Lower lobe of right lung (tissue), 2 donors: ENCODE data around the gene NFIA. TPM values are rescaled to one million over a fixed set of nuclear protein-coding genes. Genes with fewer than 3 reads are reported as not detected.

ENCODE experiments used
- ATAC-seq, 2 donors: fragments of 200-7000 bp; cut with Tn5 transposase; one replicate each; pipeline ENCODE4 v1.9.1; 2020 to 2022; ENCODE audit warnings: mild to moderate bottlenecking in 2 of 2, moderate library complexity in 2 of 2
- DNase-seq: peaks from one replicate; pipeline ENCODE4 v3.0.0-alpha.2; 2020
- H3K27ac ChIP-seq: fragments of 200-600 bp; one replicate; pipeline ENCODE4 v1.8.0; 2022
- H3K27me3 ChIP-seq: fragments of 200-600 bp; one replicate; pipeline ENCODE4 v1.8.0; 2022; ENCODE audit warnings: low read depth
- H3K36me3 ChIP-seq: fragments of 200-600 bp; one replicate; pipeline ENCODE4 v1.8.0; 2022; ENCODE audit warnings: mild to moderate bottlenecking
- H3K4me1 ChIP-seq: fragments of 200-600 bp; one replicate; pipeline ENCODE4 v1.8.0; 2022
- H3K4me3 ChIP-seq: fragments of 200-600 bp; one replicate; pipeline ENCODE4 v1.8.0; 2022; ENCODE audit warnings: mild to moderate bottlenecking
- H3K9me3 ChIP-seq: fragments of 200-600 bp; one replicate; pipeline ENCODE4 v1.8.0; 2022
- intact Hi-C: fragments of 100-400 bp; cut with DNase I; formaldehyde crosslinking; loops from one replicate; pipeline ENCODE4 v1.11.0; 2022
- total RNA-seq: library from RNA; stranded (reverse); fragmentation: NEBNext Ultra II Directional; extraction: Animal tissue kit (Norgen Biotek cat#: 25700); gene quantifications from one replicate; pipeline ENCODE4 v1.2.1, GENCODE V29; 2021
- TF ChIP-seq, protein P1 (sequence below): fragments of 200-600 bp; IDR thresholded peaks from one replicate; pipeline ENCODE4 v1.8.0; 2022; ENCODE audit warnings: antibody characterized with exemption, mild to moderate bottlenecking
- donor health status: DM: no; HTN: yes; CAD: no; lungs with severe emphysema.

NFIA gene
- total RNA-seq, 1 donor from 2014 or later, result 70.0 TPM

DNA sequence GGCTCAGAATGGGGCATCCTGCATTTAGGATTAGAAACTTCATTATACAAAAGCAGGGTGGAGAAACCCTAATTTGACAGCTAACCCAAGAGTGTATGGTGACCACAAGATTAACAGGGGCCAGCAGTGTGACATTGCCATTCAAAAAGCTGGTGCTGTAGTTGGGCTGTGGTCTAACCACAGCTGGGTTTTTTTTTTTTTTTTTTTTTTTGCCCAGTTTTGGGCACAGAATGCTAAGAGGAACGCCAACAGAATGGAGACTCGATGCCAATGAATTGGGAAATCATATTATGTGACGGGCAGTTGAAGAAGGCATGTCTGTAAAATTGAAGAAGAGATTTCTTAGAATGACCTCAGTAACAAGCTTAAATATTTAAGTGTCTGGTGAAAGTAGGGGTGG, 58.4 kb downstream of the NFIA start:
- Histone ChIP-seq H3K27me3 (no peaks in the 10 kb centered on the region), H3K27ac (no peak overlapping the region), H3K9me3 (no peaks in the 10 kb centered on the region), H3K36me3 (no peaks in the 10 kb centered on the region), H3K4me3 (no peak overlapping the region), H3K4me1 (peaks cover 51% of the 10 kb centered on the region)
- no peak for DNase-seq
- ATAC-seq, result no peak
- TF ChIP-seq, protein P1, sequence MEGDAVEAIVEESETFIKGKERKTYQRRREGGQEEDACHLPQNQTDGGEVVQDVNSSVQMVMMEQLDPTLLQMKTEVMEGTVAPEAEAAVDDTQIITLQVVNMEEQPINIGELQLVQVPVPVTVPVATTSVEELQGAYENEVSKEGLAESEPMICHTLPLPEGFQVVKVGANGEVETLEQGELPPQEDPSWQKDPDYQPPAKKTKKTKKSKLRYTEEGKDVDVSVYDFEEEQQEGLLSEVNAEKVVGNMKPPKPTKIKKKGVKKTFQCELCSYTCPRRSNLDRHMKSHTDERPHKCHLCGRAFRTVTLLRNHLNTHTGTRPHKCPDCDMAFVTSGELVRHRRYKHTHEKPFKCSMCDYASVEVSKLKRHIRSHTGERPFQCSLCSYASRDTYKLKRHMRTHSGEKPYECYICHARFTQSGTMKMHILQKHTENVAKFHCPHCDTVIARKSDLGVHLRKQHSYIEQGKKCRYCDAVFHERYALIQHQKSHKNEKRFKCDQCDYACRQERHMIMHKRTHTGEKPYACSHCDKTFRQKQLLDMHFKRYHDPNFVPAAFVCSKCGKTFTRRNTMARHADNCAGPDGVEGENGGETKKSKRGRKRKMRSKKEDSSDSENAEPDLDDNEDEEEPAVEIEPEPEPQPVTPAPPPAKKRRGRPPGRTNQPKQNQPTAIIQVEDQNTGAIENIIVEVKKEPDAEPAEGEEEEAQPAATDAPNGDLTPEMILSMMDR, result no peak
- intact Hi-C loops, result no loop called here

DNA sequence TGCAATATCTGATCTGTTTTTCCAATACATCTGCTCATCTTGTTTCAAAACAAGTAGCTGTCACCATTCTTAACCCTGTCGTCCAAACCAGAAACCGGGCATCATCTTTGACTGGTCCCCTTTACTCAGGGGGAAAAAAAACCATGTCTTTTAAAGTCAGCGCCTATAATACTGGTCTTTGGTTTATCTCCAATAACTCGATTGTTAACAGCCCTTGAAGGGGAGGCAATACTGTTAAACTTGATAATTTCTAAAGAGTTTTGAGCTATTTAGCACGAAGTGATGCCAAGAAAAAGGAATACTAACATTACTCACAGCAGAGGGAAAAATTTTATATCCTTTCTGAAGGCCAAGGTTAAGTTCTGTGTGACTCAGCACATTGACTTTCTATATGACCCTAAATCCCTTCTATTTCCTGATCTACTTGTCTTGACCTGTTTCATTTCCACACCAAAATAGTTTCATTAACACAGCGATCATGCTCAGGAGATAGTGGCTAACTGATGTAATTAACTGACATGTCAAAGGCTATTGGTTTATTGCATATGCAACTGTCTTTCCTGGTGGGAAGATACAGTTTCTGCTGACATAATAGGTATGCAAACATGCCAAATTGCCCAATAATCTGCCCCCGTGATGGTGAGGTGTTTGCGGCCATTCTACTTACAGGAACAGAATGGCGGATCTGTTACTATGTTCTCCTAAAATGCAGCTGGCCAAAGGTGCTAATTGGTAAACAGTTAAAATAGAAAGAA, 59.1 kb downstream of the NFIA start:
- Histone ChIP-seq H3K4me3 (no peak overlapping the region), H3K27ac (no peak overlapping the region), H3K9me3 (no peaks in the 10 kb centered on the region), H3K27me3 (no peaks in the 10 kb centered on the region), H3K36me3 (no peaks in the 10 kb centered on the region), H3K4me1 (peaks cover 51% of the 10 kb centered on the region)
- intact Hi-C loops, result no loop called here
- TF ChIP-seq, protein P1, result no peak
- DNase-seq (no peak), ATAC-seq (no peak)

DNA sequence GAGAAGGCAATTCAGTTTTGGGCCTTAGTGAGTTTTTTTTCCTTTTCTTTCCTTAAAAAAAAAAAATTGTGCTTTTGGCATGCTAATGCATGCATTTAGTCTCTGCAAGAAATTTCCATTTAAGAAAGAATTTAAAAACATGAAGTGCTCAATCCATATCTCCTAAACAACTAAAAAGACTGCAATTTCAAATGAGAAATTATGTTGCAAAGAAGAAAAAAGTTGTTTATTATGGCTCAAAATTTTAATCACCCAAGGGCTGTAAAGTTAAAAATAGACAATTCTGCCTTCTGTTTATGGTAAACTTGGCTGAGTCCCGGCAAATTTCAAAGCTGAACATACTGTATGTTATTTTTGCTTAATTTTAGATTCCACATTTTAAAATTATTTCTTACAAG, 59.7 kb downstream of the NFIA start:
- H3K27ac ChIP-seq, result no peak overlapping the region
- peaks cover 51% of the 10 kb centered on the region for H3K4me1 ChIP-seq
- H3K27me3 ChIP-seq, result no peaks in the 10 kb centered on the region
- intact Hi-C loops, result no loop called here
- no peak overlapping the region for H3K4me3 ChIP-seq
- TF ChIP-seq, protein P1, result no peak
- ATAC-seq, result no peak
- DNase-seq, result no peak
- H3K36me3 ChIP-seq, result no peaks in the 10 kb centered on the region
- H3K9me3 ChIP-seq, result no peaks in the 10 kb centered on the region

DNA sequence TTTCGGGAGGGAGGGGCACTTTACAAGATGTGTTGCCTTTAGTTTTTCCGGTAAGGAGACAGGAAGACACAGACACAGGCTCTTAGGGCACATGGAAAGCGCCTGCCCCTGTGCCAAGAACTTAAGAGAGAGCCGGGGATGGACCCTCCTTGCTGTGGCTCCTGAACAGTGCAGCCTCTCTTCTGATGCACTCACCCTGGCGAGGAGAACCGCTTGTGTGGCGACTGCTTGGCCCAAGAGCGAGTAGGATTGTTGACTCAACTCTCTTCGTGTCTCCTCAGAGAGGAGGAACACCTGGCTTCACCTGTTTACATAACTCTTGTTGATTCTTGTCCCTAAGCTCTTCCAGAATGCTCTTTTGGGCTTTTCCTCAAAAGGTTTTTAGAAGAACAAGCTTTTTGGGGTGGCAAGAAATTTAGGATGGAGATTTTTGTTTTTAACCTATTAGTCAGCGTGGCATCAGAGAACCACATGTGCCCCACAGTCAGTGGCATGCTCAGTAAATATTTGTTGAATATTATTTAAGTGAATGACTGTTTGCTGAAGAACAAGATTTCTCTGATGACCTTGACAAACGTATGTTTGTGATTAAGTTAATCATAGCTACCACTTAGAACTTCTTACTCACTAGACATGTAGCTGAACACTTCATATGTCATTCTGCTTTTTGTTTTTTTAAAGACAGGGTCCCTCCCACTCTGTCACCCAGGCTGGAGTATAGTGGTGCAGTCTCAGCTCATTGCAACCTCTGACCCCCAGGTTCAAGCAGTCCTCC, 60.6 kb downstream of the NFIA start:
- Histone ChIP-seq H3K4me1 (peaks cover 51% of the 10 kb centered on the region), H3K9me3 (no peaks in the 10 kb centered on the region), H3K27ac (no peak overlapping the region), H3K36me3 (no peaks in the 10 kb centered on the region), H3K4me3 (no peak overlapping the region), H3K27me3 (no peaks in the 10 kb centered on the region)
- TF ChIP-seq, protein P1, result no peak
- ATAC-seq (peak; percentile 13 to 56), DNase-seq (no peak)
- intact Hi-C loops, result no loop called here

DNA sequence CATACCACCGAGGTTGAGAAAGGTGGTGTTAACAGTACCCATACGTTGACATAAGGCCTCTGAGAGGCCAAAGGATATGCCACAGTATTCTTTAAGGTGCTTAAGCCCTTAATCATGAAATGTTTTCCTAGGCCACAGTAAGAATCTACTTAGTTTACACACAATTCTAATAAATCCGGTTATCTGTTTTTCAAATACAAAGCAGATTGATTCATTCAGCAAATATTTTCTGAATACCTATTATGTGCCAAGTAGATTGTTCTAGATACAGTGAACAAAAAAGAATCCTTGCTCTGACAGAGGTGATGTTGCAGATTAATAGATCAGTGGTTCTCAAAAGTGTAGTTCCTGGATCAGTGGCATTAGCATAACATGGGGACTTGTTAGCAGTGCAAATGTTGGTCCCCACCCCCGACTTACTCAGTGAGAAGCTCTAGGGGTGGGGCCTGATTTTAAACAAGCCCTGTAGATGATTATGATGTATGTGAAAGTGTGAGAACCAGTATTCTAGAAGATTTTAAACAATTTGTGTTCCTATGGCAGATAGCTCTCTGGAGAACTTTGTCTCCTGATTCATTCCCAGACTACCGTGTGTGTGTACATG, 61.6 kb downstream of the NFIA start:
- H3K9me3 ChIP-seq, result no peaks in the 10 kb centered on the region
- no peak overlapping the region for H3K27ac ChIP-seq
- ATAC-seq, result no peak
- H3K36me3 ChIP-seq, result no peaks in the 10 kb centered on the region
- intact Hi-C loops, result no loop called here
- H3K27me3 ChIP-seq, result no peaks in the 10 kb centered on the region
- H3K4me3 ChIP-seq, result no peak overlapping the region
- TF ChIP-seq, protein P1, result no peak
- H3K4me1 ChIP-seq, result peaks cover 49% of the 10 kb centered on the region
- DNase-seq, result no peak
